Measurements from ENCODE around the gene MAIP1. TPM values are rescaled to one million over a fixed set of nuclear protein-coding genes. Genes with fewer than 3 reads are reported as not detected.

The MAIP1 gene
- total and polyA plus RNA-seq, 9 of the 15 experiments (the other 6 are each of a cell fraction or from before 2014, with no cell fraction given): 3.6 to 30.0 (median 24.5) TPM

GRCh38 chr2:199914372-199914958, 40.9 kb upstream of the MAIP1 start:
- BruUV-seq (replicated peaks): no TSS peak
- H3K4me3 ChIP-seq: no peak overlapping the region
- no peaks in the 10 kb centered on the region for H4K20me1 ChIP-seq (replicated peaks; ENCODE audit: control insufficient read depth, insufficient read depth, low read length)
- H3K79me2 ChIP-seq (ENCODE audit: control insufficient read depth, insufficient read depth, low read length): peaks cover 73% of the 10 kb centered on the region
- no peak overlapping the region for H2AFZ ChIP-seq (ENCODE audit: low read depth, low read length)
- in situ Hi-C loops (cut with MboI): no loop called here
- FAIRE-seq: no peak
- intact Hi-C loops (cut with micrococcal nuclease): no loop called here
- H3K27me3 ChIP-seq (ENCODE audit: control insufficient read depth in 2 of 2, insufficient read depth in 2 of 2, low read length in 2 of 2): no peaks in the 10 kb centered on the region
- peaks cover 3 to 10% of the 10 kb centered on the region in 2 experiments; a peak in 3 of 5 replicates for H3K4me1 ChIP-seq (replicated peaks in 1 of 2; ENCODE audit: control insufficient read depth in 2 of 2, insufficient read depth in 2 of 2, low read length in 2 of 2)
- ATAC-seq: no peak
- peak overlapping the region; percentile 24; the same call in 1 of the 2 replicates for H3K4me2 ChIP-seq (ENCODE audit: insufficient read depth, low read length)
- DNase-seq (ENCODE audit: extremely low read depth in 1 of 4, low spot score in 3 of 4): no peak
- H3K9me1 ChIP-seq (ENCODE audit: control insufficient read depth, insufficient read depth, low read length): no peaks in the 10 kb centered on the region
- no peak overlapping the region for H3K9ac ChIP-seq (ENCODE audit: insufficient read depth in 1 of 2, low read depth in 2 of 2, low read length in 2 of 2)
- WGBS (ENCODE audit: insufficient coverage, low coverage, missing lambda C conversion rate): 60% methylated on average over 2 of the region's 2 CpGs
- ChIA-PET CTCF (ENCODE audit: low intra/inter-chr PET ratio) (no interaction called here), POLR2A (no interaction called here)
- peaks cover 14% of the 10 kb centered on the region for H3K9me3 ChIP-seq (replicated peaks; ENCODE audit: control insufficient read depth, insufficient read depth, low read depth, low read length)
- H3K27ac ChIP-seq (ENCODE audit: extremely low read depth, low read depth, low read length): no peak overlapping the region
- H3K36me3 ChIP-seq (ENCODE audit: control insufficient read depth, insufficient read depth, low read length): peaks cover 52% of the 10 kb centered on the region
- peak; percentile 60; the same call in 1 of the 2 replicates for TF ChIP-seq PKNOX1 (IDR thresholded peaks at IDR 0.05)
- no peak for TF ChIP-seq PHF20 (IDR thresholded peaks at IDR 0.05; ENCODE audit: partially characterized antibody)
- TF ChIP-seq, protein P1, sequence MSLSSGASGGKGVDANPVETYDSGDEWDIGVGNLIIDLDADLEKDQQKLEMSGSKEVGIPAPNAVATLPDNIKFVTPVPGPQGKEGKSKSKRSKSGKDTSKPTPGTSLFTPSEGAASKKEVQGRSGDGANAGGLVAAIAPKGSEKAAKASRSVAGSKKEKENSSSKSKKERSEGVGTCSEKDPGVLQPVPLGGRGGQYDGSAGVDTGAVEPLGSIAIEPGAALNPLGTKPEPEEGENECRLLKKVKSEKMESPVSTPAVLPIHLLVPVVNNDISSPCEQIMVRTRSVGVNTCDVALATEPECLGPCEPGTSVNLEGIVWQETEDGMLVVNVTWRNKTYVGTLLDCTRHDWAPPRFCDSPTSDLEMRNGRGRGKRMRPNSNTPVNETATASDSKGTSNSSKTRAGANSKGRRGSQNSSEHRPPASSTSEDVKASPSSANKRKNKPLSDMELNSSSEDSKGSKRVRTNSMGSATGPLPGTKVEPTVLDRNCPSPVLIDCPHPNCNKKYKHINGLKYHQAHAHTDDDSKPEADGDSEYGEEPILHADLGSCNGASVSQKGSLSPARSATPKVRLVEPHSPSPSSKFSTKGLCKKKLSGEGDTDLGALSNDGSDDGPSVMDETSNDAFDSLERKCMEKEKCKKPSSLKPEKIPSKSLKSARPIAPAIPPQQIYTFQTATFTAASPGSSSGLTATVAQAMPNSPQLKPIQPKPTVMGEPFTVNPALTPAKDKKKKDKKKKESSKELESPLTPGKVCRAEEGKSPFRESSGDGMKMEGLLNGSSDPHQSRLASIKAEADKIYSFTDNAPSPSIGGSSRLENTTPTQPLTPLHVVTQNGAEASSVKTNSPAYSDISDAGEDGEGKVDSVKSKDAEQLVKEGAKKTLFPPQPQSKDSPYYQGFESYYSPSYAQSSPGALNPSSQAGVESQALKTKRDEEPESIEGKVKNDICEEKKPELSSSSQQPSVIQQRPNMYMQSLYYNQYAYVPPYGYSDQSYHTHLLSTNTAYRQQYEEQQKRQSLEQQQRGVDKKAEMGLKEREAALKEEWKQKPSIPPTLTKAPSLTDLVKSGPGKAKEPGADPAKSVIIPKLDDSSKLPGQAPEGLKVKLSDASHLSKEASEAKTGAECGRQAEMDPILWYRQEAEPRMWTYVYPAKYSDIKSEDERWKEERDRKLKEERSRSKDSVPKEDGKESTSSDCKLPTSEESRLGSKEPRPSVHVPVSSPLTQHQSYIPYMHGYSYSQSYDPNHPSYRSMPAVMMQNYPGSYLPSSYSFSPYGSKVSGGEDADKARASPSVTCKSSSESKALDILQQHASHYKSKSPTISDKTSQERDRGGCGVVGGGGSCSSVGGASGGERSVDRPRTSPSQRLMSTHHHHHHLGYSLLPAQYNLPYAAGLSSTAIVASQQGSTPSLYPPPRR (CRISPR knock-in tag; IDR thresholded peaks at IDR 0.05; ENCODE audit: borderline replicate concordance): no peak
- no peak for TF ChIP-seq THRAP3 (IDR thresholded peaks at IDR 0.05; ENCODE audit: borderline replicate concordance)

Measured in K562 (cell line).